Liver (tissue), 3 donors: ENCODE data around the gene RTL10.

Experiments used
- EGR1 ChIP-seq, 2 donors: IDR thresholded peaks; 2 replicates each; pipeline ENCODE4 v1.6.1; 2016 to 2018; ENCODE audit warnings: antibody characterized with exemption in 2 of 2, low read depth in 2 of 2
- FOXA1 ChIP-seq: IDR thresholded peaks from 2 replicates; pipeline ENCODE4 v1.6.1; 2016; ENCODE audit warnings: antibody characterized with exemption
- NR2F2 ChIP-seq: IDR thresholded peaks from 2 replicates; pipeline ENCODE4 v1.6.1; 2016; ENCODE audit warnings: antibody characterized with exemption
- RAD21 ChIP-seq, 2 donors: IDR thresholded peaks; 2 replicates each; pipeline ENCODE4 v1.6.1; 2016; ENCODE audit warnings: antibody characterized with exemption in 2 of 2, mild to moderate bottlenecking in 2 of 2
- TAF1 ChIP-seq: conservative IDR thresholded peaks from 2 replicates; pipeline ENCODE4 v1.6.1; 2016; ENCODE audit warnings: antibody characterized with exemption, mild to moderate bottlenecking
- YY1 ChIP-seq: IDR thresholded peaks from 2 replicates; pipeline ENCODE4 v1.6.1; 2016; ENCODE audit warnings: antibody characterized with exemption, mild to moderate bottlenecking
- TF ChIP-seq, protein P1 (sequence below): fragments of 150-350 bp; IDR thresholded peaks from 2 replicates; pipeline ENCODE4 v1.5.1; 2017; ENCODE audit warnings: improper control_type of control experiment, low read depth, low read length; ENCODE audit not compliant: missing input control
- TF ChIP-seq, protein P2 (sequence below): IDR thresholded peaks from 2 replicates; pipeline ENCODE4 v1.6.1; 2016; ENCODE audit warnings: antibody characterized with exemption
- TF ChIP-seq, protein P3 (sequence below): IDR thresholded peaks from 2 replicates; pipeline ENCODE4 v1.6.1; 2016; ENCODE audit warnings: antibody characterized with exemption, mild to moderate bottlenecking
- TF ChIP-seq, protein P4 (sequence below): IDR thresholded peaks from 2 replicates; pipeline ENCODE4 v1.6.1; 2016; ENCODE audit warnings: antibody characterized with exemption
- donor health status: healthy.
- donor health status: healthy.

DNA sequence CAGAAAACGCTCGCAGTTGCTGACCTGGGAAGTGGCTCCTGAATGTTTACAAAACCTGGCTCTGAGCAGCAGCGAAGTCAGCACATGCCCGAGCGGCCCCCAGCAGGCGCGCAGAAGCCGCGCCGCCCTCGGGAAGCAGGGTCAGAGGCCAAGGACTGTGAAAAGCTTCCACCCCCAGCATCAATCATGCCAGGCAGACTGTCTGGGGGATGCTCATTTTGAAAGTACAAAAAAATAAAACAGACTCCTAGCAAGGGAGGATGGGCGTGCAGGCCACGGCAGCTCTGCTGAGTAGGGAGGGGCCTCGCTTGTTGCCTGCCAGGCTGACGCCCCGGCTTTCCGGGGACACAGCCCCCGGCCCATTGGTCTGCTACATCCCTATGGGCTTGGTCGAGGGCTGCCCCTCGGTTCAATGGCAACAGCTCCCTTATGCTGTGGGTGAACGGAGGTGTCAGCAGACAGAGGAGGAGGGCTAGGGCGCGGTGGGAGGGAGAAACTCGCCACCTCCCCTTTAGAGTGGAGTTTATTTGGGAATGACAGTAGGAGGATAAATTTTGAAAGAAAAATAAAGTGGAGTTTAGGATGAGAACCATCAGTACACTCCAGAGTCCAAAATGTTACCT, 37.7 kb upstream of the RTL10 start:
- TF ChIP-seq, protein P1, sequence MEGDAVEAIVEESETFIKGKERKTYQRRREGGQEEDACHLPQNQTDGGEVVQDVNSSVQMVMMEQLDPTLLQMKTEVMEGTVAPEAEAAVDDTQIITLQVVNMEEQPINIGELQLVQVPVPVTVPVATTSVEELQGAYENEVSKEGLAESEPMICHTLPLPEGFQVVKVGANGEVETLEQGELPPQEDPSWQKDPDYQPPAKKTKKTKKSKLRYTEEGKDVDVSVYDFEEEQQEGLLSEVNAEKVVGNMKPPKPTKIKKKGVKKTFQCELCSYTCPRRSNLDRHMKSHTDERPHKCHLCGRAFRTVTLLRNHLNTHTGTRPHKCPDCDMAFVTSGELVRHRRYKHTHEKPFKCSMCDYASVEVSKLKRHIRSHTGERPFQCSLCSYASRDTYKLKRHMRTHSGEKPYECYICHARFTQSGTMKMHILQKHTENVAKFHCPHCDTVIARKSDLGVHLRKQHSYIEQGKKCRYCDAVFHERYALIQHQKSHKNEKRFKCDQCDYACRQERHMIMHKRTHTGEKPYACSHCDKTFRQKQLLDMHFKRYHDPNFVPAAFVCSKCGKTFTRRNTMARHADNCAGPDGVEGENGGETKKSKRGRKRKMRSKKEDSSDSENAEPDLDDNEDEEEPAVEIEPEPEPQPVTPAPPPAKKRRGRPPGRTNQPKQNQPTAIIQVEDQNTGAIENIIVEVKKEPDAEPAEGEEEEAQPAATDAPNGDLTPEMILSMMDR: no peak
- TF ChIP-seq RAD21 (IDR thresholded peaks at IDR 0.05) (no peak), TAF1 (no peak), EGR1 (IDR thresholded peaks at IDR 0.05; ENCODE audit: low read depth in 2 of 2) (no peak), FOXA1 (no peak), NR2F2 (peak; percentile 71), YY1 (no peak)
- TF ChIP-seq, protein P2, sequence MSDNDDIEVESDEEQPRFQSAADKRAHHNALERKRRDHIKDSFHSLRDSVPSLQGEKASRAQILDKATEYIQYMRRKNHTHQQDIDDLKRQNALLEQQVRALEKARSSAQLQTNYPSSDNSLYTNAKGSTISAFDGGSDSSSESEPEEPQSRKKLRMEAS: no peak
- TF ChIP-seq, protein P3, sequence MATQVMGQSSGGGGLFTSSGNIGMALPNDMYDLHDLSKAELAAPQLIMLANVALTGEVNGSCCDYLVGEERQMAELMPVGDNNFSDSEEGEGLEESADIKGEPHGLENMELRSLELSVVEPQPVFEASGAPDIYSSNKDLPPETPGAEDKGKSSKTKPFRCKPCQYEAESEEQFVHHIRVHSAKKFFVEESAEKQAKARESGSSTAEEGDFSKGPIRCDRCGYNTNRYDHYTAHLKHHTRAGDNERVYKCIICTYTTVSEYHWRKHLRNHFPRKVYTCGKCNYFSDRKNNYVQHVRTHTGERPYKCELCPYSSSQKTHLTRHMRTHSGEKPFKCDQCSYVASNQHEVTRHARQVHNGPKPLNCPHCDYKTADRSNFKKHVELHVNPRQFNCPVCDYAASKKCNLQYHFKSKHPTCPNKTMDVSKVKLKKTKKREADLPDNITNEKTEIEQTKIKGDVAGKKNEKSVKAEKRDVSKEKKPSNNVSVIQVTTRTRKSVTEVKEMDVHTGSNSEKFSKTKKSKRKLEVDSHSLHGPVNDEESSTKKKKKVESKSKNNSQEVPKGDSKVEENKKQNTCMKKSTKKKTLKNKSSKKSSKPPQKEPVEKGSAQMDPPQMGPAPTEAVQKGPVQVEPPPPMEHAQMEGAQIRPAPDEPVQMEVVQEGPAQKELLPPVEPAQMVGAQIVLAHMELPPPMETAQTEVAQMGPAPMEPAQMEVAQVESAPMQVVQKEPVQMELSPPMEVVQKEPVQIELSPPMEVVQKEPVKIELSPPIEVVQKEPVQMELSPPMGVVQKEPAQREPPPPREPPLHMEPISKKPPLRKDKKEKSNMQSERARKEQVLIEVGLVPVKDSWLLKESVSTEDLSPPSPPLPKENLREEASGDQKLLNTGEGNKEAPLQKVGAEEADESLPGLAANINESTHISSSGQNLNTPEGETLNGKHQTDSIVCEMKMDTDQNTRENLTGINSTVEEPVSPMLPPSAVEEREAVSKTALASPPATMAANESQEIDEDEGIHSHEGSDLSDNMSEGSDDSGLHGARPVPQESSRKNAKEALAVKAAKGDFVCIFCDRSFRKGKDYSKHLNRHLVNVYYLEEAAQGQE: no peak
- TF ChIP-seq, protein P4, sequence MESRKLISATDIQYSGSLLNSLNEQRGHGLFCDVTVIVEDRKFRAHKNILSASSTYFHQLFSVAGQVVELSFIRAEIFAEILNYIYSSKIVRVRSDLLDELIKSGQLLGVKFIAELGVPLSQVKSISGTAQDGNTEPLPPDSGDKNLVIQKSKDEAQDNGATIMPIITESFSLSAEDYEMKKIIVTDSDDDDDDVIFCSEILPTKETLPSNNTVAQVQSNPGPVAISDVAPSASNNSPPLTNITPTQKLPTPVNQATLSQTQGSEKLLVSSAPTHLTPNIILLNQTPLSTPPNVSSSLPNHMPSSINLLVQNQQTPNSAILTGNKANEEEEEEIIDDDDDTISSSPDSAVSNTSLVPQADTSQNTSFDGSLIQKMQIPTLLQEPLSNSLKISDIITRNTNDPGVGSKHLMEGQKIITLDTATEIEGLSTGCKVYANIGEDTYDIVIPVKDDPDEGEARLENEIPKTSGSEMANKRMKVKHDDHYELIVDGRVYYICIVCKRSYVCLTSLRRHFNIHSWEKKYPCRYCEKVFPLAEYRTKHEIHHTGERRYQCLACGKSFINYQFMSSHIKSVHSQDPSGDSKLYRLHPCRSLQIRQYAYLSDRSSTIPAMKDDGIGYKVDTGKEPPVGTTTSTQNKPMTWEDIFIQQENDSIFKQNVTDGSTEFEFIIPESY: no peak
